ENCODE data around the gene PLA2G6. TPM values are rescaled to one million over a fixed set of nuclear protein-coding genes. Genes with fewer than 3 reads are reported as not detected.

PLA2G6 gene
- total RNA-seq, 1 experiment from 2014 or later = 24.1 TPM

GRCh38 chr22:38222797-38223119 is 41.1 kb upstream of the PLA2G6 start:
- no peak overlapping the region for H2BK20ac ChIP-seq (ENCODE audit: low read depth, low read length, poor library complexity, severe bottlenecking)
- no peak overlapping the region for H3K9ac ChIP-seq (ENCODE audit: extremely low read depth, insufficient read length, low read length)
- H3K56ac ChIP-seq (ENCODE audit: insufficient read length, low read depth, low read length) = no peak overlapping the region
- Mint-ChIP-seq H3K36me3 (ENCODE audit: insufficient read depth in 1 of 3, low read depth in 3 of 3) (peaks cover 2 to 39% (median 32%) of the 10 kb centered on the region in 3 experiments), H3K27me3 (ENCODE audit: low read depth) (no peaks in the 10 kb centered on the region), H3K4me1 (peaks cover 16 to 21% of the 10 kb centered on the region in 2 experiments), H3K4me3 (no peak overlapping the region), H3K27ac (no peak overlapping the region), H3K9me3 (no peaks in the 10 kb centered on the region)
- DNase-seq = no peak
- no peaks in the 10 kb centered on the region for H4K20me1 ChIP-seq (ENCODE audit: control insufficient read depth, insufficient read depth, insufficient read length)
- no peak overlapping the region for H2BK120ac ChIP-seq (ENCODE audit: low read depth, low read length, poor library complexity, severe bottlenecking)
- H3K79me2 ChIP-seq (ENCODE audit: insufficient read depth, low read length) = no peaks in the 10 kb centered on the region
- H3T11ph ChIP-seq (ENCODE audit: low read length) = no peak overlapping the region
- no peak overlapping the region for H4K91ac ChIP-seq (ENCODE audit: insufficient read length, low read depth, low read length)
- H3K27ac ChIP-seq (ENCODE audit: insufficient read length, low read depth, low read length) = no peak overlapping the region
- no peak overlapping the region for H4K8ac ChIP-seq (replicated peaks; ENCODE audit: insufficient read length, low read depth, low read length)
- H3K4me2 ChIP-seq (ENCODE audit: insufficient read depth, insufficient read length, low read length) = no peak overlapping the region
- H3K18ac ChIP-seq (ENCODE audit: insufficient read length, low read depth, low read length) = no peak overlapping the region
- H3K4ac ChIP-seq (ENCODE audit: low read depth, low read length) = no peak overlapping the region
- no peak overlapping the region for H2AFZ ChIP-seq (ENCODE audit: low read length)
- H2BK15ac ChIP-seq (ENCODE audit: low read depth, low read length) = no peak overlapping the region
- no peaks in the 10 kb centered on the region for H3K9me3 ChIP-seq (ENCODE audit: control insufficient read depth, low read depth, low read length)
- H3K23me2 ChIP-seq (ENCODE audit: insufficient read length, low read depth, low read length, poor library complexity, severe bottlenecking) = no peaks in the 10 kb centered on the region
- peaks cover 4% of the 10 kb centered on the region; the same call in 1 of the 2 replicates for H3K4me1 ChIP-seq (ENCODE audit: insufficient read depth, low read length)
- no peak for TF ChIP-seq CTCF (conservative IDR thresholded peaks at IDR 0.05)
- no peak overlapping the region for H2AK5ac ChIP-seq (ENCODE audit: insufficient read length, low read length)
- no peaks in the 10 kb centered on the region for H3K27me3 ChIP-seq (ENCODE audit: insufficient read depth, low read length)
- no peak overlapping the region for H2BK12ac ChIP-seq (ENCODE audit: insufficient read length, low read depth, low read length)
- H3K79me1 ChIP-seq (ENCODE audit: insufficient read depth, low read depth, low read length, poor library complexity, severe bottlenecking) = no peaks in the 10 kb centered on the region
- WGBS (ENCODE audit: extremely low coverage, insufficient read length, low lambda C conversion rate) = no CpG with 5 or more reads among the region's 8 CpGs
- H3K14ac ChIP-seq (ENCODE audit: insufficient read depth, low read length) = no peak overlapping the region
- no peak overlapping the region for H3K23ac ChIP-seq (ENCODE audit: insufficient read length, low read depth, low read length)
- no peak overlapping the region for H2BK5ac ChIP-seq (ENCODE audit: insufficient read length, low read length)
- H4K5ac ChIP-seq (ENCODE audit: insufficient read length, low read depth, low read length) = no peak overlapping the region

Data from H9 (cell line).